ENCODE results near the gene MINDY4.

DNA sequence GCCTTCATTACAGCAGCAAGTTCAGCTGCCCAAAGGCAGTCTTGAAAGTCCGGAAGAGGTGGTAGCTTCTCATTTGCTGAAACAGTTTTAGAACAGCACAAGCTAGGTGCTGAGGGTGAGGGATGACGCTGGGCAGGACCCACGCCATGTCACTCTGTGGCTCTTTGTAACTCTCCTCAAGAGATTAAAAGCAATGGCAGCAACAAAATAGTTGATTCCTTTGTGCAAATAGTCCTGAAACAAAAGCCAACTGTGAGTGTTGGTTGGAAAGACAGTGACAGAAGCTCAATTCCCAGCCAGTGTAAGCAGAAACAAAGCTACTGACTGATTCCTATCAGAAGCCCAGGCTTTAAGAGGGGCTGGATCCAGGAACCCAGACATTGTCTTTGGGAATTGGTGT, 92.9 kb downstream of the MINDY4 start:
- TF ChIP-seq, protein P1, sequence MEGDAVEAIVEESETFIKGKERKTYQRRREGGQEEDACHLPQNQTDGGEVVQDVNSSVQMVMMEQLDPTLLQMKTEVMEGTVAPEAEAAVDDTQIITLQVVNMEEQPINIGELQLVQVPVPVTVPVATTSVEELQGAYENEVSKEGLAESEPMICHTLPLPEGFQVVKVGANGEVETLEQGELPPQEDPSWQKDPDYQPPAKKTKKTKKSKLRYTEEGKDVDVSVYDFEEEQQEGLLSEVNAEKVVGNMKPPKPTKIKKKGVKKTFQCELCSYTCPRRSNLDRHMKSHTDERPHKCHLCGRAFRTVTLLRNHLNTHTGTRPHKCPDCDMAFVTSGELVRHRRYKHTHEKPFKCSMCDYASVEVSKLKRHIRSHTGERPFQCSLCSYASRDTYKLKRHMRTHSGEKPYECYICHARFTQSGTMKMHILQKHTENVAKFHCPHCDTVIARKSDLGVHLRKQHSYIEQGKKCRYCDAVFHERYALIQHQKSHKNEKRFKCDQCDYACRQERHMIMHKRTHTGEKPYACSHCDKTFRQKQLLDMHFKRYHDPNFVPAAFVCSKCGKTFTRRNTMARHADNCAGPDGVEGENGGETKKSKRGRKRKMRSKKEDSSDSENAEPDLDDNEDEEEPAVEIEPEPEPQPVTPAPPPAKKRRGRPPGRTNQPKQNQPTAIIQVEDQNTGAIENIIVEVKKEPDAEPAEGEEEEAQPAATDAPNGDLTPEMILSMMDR (IDR thresholded peaks at IDR 0.05) = no peak
- no peak for TF ChIP-seq EZH2 (IDR thresholded peaks at IDR 0.05; ENCODE audit: borderline replicate concordance, insufficient read depth, low read depth, low read length, poor library complexity, severe bottlenecking)
